NCI-H1417 (cell line): ENCODE results near the gene ALDH6A1.
A peak's percentile ranks its signal among the peaks of the same experiment; 100 is the strongest.

Source experiments
- DNase-seq, 3 experiments: peaks; one replicate each; lab custom pipeline; 2025; lab: John Stamatoyannopoulos, UW

Gene ALDH6A1

DNA sequence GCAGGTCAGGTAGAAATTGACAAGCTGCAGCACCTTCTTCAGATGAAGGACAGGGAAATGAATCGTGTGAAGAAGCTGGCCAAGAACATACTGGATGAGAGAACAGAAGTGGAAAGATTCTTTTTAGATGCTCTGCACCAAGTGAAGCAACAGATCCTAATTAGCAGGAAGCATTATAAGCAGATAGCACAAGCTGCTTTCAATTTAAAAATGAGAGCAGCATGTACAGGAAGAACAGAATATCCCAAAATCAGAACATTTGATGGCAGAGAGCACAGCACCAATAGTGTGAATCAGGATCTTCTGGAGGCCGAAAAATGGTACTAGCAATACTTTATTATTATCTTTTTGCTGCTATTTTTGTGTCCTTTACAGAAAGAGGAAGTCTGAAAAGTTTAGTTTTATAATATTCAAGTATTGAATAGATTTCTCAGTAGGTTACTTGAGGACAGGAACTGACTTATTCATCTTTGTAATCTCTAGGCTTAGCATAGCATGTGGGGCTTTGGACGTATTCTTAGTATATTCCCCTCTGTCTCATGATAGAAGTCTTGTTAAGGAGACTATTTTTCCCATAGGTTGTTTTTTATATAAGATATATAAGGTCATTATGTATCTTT lies 34.3 kb downstream of the ALDH6A1 start:
- no peak for DNase-seq

DNA sequence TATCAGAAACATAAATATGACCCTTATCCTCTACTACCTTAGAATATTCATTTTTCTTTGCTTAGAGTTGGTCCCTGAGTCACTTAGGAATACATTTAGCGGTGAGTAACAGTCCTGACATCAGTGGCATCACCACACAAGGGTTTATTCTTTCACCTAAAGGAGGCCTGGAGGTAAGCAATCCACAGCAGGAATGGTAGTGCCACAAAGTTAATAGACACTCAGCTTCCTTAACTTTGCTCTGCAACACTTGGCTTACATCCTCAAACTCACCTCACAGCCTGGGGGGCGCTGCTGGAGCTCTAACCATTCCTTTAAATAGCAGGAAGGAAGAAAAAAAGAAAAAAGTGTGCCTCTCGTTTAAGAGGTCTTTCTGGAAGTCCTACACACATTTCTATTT lies 36.0 kb downstream of the ALDH6A1 start:
- DNase-seq: no peak

DNA sequence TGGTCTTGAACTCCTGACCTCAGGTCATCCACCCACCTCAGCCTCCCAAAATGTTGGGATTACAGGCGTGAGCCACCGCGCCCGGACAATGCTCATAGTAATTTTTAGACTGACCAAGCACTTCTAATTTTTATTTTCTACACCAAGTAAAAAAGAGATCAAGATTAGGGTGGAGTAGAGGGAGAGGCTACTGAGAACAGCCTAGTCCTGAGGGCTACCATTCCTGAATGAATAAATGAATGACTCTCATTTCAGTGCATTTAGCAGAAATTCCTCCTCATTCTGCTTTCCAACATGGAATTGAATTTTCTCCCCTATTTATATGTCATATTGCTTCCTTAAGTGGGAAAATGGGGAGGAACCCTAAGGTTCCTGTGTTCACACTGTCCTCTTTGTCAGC lies 38.7 kb downstream of the ALDH6A1 start:
- no peak for DNase-seq

DNA sequence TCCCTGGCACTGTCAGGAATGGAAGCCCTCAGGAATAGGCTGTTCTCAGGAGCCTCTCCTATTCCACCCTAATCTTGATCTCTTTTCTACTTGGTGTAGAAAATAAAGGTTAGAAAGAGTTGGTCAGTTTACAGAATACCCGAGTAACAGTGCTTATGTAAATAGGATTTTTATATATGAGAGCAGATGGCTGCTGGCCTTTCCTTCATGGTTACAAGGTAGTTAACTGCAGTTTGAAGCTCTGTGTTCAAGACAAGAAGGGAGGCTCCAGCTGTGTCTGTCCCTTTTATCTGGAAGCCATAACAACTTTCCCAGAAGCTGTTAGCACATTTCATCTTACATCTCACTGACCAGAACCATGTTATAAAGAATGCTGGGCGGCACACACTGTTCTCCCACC lies 42.0 kb downstream of the ALDH6A1 start:
- no peak for DNase-seq

DNA sequence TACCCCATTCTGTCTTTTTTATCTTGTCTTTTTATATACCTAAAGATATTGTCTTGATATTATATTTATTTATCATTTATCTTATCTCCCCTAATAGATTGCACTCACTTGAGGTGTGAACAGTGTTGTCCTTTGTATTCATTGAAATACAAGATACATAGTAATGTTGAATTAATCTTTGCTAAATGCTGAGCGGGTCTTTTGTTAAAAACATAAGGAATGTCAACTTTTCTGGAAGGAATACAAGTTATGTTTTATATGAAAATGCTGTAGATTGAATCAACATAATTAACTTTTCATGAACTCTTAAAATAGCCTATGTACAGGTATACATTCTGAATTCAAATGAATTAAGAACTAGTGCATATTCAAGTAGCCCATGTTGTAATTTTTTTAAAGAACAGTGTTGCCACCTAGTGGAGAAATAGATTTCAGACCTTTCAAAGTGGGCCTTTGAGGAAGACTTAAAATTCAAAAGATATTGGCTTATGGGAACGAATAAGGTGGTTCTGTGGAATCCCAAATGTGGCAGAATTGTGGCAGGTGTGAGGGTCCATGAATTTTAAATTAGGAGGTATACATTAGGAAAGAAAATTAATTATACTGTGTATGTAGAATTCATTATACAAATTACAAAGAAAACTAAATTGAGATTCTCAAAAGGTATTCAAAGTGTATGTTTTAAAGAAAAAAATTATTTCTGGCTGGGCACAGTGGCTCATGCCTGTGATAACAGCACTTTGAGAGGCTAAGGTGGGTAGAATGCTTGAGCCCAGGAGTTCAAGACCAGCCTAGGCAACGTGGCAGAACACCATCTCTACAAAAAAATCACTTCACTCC lies 46.0 kb downstream of the ALDH6A1 start:
- peak; percentile 18 to 80 (median 74) for DNase-seq

DNA sequence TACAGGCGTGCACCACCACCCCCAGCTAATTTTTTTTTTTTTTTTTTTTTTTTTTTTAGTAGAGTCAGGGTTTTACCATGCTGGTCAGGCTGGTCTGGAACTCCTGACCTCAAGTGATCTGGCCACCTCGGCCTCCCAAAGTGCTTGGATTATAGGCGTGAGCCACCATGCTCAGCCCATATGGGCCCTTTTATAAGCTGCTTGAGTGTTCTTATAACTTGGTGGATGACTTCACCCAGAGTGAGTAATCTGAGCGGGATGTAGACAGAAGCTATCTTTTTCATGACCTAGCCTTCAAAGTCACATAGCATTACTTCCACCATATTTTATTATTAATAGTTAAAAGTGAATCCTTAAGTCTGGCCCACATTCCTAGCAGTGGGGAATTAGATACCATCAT lies 48.7 kb downstream of the ALDH6A1 start:
- no peak for DNase-seq

DNA sequence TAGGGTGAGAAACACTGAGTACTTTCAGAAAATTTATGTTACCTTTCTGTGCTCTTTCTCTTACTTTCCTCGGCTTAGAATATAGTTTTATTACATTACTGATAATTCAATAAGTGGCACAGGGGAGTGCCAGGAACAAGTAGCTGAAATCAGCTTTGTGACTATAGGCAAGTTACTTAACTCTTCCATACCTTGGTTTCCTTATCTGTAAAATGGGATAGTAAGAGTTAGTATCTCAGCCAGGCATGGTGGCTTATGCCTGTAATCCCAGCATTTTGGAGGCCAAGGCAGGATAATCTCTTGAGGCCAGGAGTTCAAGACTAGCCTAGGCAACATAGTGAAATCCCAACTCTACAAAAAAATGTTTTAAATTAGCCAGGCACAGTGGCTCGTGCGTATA lies 49.7 kb downstream of the ALDH6A1 start:
- DNase-seq: no peak

DNA sequence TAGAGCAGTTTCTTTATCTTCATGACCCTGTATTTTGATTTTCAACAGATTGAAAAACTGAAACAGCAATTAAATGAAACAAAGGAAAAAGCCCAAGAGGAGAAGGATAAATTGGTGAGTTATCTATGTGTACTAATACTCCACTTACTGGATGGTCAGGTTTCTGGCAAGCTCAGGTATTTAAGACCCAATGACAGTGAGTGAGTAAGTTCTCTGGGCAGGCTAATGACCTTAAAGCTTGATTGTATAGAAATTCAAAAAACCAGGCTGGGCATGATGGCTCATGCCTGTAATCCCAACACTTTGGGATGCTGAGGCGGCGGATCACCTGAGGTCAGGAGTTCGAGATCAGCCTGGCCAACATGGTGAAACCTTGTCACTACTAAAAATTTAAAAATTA lies 55.1 kb downstream of the ALDH6A1 start:
- DNase-seq: no peak

DNA sequence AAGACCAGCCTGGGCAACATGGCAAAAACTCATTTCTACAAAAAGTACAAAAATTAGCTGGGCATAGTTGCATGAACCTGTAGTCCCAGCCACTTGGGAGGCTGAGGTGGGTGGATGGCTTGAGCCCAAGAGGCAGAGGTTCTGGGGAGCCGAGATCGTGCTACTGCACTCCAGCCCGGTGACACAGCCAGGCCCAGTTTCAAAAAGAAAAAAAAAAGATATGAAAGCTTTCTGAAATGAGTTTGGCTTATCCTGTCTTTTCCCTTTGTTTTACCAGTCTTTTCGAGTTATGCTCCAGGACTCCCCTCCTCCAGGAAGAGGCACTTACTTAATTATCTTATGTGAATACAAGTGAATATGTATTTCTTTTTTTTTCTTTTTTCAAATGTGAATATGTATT lies 61.9 kb downstream of the ALDH6A1 start:
- DNase-seq: no peak

DNA sequence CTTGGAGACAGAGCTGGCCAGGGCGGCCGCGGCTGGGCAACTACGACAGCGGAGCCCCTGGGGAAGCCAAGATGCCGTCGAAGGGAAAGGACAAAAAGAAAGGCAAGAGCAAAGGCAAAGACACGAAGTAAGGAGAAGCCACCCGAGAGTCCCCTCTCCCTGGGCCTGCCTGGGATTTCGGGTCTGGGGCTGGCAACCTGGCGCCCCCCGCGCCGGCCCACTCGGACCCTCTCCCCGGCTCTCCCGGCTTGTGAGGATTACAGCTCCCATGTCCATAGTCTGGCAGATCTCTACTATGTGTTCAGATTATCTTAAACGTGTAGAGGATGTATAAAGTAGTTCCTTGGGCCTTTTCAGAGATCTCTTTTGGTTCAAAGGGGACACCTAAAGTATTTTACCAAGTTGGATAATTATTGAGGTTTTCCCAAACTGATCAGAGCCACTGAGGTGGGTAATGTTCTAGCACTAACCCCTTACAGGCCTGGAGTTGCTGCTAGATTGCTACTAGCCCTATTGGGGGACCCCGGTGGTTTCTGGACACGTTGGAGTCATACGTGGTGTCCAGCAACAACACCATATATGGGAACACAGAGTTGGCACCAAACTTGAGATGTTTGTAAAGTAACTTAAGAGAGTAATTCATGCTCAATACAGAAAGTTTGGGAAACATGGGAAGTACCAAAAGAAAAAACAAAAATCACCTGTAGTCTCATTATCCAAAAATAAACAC lies 64.7 kb downstream of the ALDH6A1 start:
- DNase-seq: no peak

DNA sequence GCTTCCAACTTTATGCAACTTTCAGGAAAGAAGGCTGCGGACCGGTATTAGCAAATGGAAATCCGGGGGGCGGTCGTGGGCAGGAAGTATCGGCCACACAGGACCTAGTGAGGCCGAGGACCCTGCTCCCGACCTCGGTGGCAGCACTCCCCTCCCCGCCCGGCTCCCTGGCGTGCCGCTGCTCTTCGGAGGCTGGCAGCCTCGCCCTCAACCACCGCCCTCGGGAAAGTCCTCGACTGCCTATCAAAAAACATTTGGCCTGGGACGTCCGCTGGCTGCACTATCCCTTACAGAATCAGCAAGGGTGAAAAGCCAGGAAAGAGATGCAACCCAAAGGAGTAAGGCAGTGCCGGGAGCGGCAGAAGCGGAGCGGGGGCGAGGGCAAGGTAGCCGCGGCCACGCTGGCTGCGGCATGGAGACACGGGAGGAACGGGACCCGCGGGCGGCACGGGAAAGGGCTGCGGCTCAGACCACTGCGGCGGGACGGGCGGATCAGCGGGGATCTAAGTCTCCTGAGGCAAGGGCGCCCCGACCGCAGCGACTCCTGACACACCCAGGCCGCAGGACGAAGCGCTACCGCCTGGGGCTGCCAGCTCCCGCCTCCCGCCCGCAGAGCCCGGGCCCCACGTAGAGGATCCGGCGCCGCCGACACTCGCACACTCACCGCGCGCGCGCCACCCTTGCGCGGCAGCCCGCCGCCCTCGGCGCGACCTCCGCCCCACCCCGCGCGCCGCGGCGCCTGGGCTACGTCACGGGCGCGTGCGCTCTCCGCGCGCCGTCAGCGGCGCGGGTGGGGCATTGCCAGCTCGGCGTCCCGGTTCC lies 65.5 kb downstream of the ALDH6A1 start, which contains the start of the genes BBOF1 and ENTPD5:
BBOF1 (plus strand) TSS at position 764 of the 822 bp plus-strand sequence. CDS start 130 bp downstream, outside the sequence.
ENTPD5 (minus strand) TSS at position 703 of the 822 bp plus-strand sequence. CDS start 31,186 bp downstream, outside the sequence.
- DNase-seq: peak; percentile 92 to 95 (median 95)

DNA sequence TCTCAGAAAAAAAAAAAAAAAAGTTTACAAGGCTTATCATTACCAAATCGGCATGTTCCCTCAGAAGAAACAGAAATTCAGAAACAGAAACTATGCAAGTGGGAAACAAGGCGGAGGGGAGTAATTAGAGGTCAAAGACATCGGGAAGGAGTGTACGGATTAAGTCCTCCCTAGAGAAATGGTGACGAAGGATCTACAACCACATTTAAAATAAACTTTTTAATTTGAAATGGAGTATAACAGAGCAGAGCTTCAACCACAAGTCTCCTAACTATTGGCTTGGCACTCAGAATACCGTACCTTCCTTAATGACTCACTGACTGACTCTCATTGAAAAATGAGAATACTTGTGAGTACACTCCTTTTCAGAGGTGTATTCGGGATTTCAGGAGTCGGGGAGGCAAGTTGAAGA lies 66.1 kb downstream of the ALDH6A1 start:
- DNase-seq: no peak

DNA sequence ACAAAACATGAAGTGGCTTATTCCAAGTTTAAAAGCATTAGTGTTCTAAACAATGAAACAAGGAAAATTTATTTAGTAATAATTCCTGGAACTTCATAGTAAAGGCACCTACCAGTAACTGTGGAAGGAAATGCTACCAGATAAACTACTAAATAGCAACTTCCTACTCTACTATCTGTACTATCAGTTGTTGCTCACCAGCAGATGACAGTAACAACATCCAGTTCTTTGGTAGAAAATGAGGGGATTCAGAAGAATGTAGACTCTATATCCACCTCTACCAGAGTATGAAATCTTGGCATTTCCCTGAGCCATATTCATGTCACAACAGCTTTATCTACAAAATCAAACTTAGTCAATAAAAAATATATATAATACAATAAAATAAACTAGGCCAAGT lies 68.3 kb downstream of the ALDH6A1 start:
- DNase-seq: no peak

DNA sequence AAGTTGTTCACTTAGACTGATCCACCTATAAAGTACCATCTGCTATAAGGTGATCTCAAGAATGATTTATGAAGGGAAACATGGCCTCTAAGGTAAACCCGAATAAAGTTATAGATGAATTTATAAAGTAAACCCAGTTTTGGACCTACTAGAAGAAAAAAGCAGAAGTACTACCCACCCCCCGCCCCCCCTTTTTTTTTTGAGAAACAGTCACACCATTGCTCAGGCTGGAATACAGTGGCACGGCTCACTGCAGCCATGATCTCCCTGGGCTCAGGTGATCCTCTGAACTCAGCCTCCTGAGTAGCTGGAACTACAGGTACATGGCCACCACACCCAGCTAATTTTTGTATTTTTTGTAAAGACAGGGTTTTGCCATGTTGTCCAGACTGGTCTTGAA lies 69.1 kb downstream of the ALDH6A1 start:
- DNase-seq: no peak

DNA sequence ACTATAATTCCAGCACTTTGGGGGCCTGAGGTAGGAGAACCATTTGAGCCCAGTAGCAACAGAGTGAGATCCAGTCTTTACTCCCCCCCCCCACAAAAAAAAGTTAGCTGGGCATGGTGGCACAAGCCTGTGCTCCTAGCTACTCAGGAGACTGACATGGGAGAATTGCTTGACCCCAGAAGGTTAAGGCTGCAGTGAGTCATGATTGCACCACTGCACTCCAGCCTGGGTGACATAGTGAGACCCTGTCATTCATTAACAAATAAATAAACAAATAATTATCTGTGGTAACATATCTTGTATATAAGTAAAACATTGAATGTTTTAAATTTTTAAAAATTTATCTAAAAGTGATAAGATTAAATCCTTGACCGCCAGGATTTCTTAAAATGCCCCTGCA lies 70.0 kb downstream of the ALDH6A1 start:
- DNase-seq: no peak

DNA sequence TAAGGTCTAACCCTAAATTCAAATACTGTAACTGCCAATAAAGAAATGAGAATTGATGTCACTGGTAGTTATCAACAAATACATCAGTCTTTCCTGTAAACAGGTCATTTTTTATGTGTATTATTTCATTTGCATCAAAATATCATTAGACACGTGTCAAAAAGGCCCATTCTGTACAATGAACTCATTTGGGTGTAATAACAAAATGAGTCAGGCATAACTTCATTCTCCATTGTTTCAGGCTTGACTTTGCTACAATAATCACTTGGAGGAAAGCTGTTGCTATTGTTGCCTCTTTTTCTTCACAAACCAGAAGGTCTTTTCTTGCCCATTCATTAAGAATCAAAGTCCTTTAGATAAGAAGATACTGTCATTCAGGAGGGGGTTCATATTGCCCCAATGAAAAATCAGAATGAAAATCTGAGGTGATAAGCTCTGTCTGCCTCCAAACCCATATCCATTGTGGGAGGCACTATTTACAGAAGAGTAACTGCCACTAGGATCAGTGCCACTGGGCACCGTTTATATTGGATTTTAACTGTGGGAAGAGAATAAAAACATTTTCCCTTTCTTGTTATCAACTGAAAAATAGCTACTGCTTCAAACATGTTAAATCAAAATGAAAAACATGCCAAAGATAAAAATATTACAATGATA lies 75.3 kb downstream of the ALDH6A1 start:
- no peak for DNase-seq
